Pons (tissue), 1 donor: Measurements from ENCODE around the gene HHIPL2.
A peak's percentile ranks its signal among the peaks of the same experiment; 100 is the strongest.

ENCODE experiments used
- DNase-seq: peaks from one replicate; pipeline ENCODE4 v3.0.0-alpha.2; 2016; ENCODE audit warnings: low spot score

The HHIPL2 gene

GRCh38 chr1:222547944-222548671 lies at the start of gene HHIPL2:
Gene HHIPL2, minus strand, starts transcription at chr1:222548104. Its CDS starts 60 bp downstream, at chr1:222548044.
- DNase-seq: no peak

GRCh38 chr1:222596696-222597095 lies 48.8 kb upstream of the HHIPL2 start:
- no peak for DNase-seq

- DNase-seq: no peak
Observed at GRCh38 chr1:222594789-222595188, 46.9 kb upstream of the HHIPL2 start.

GRCh38 chr1:222592171-222592570 lies 44.3 kb upstream of the HHIPL2 start:
- DNase-seq: no peak

GRCh38 chr1:222589462-222590302 lies 41.8 kb upstream of the HHIPL2 start, which contains the start of gene TAF1A:
Gene TAF1A, minus strand, starts transcription at chr1:222589933.
- peak; percentile 89 for DNase-seq

GRCh38 chr1:222588135-222588534 lies 40.2 kb upstream of the HHIPL2 start:
- DNase-seq: no peak

GRCh38 chr1:222586842-222587241 lies 38.9 kb upstream of the HHIPL2 start:
- DNase-seq: no peak

- DNase-seq: peak; percentile 27
Observed at GRCh38 chr1:222583079-222583478, 35.2 kb upstream of the HHIPL2 start.

- DNase-seq: no peak
Observed at GRCh38 chr1:222582099-222582774, 34.3 kb upstream of the HHIPL2 start.

- DNase-seq: no peak
Observed at GRCh38 chr1:222579316-222579715, 31.4 kb upstream of the HHIPL2 start.

GRCh38 chr1:222570837-222571236 lies 22.9 kb upstream of the HHIPL2 start:
- DNase-seq: no peak

- no peak for DNase-seq
Observed at GRCh38 chr1:222561656-222562055, 13.8 kb upstream of the HHIPL2 start.

GRCh38 chr1:222557574-222557973 lies 9.7 kb upstream of the HHIPL2 start:
- DNase-seq: no peak

- no peak for DNase-seq
Observed at GRCh38 chr1:222557148-222557547, 9.2 kb upstream of the HHIPL2 start.

- no peak for DNase-seq
Observed at GRCh38 chr1:222555992-222556615, 8.2 kb upstream of the HHIPL2 start.

GRCh38 chr1:222554177-222554576 lies 6.3 kb upstream of the HHIPL2 start:
- DNase-seq: no peak

- no peak for DNase-seq
Observed at GRCh38 chr1:222552882-222553281, 5.0 kb upstream of the HHIPL2 start.

- no peak for DNase-seq
Observed at GRCh38 chr1:222547260-222547614, 667 bp downstream of the HHIPL2 start.

GRCh38 chr1:222546548-222547259 lies 1.2 kb downstream of the HHIPL2 start:
- DNase-seq: peak; percentile 9

GRCh38 chr1:222546091-222546490 lies 1.8 kb downstream of the HHIPL2 start:
- no peak for DNase-seq

GRCh38 chr1:222543817-222544216 lies 4.1 kb downstream of the HHIPL2 start:
- DNase-seq: no peak

GRCh38 chr1:222540598-222540995 lies 7.3 kb downstream of the HHIPL2 start:
- no peak for DNase-seq
